ENCODE measurements around the gene LIN37.
A peak's percentile ranks its signal among the peaks of the same experiment; 100 is the strongest.

GRCh38 chr19:35757749-35758608 lies 9.6 kb downstream of the LIN37 start, which contains the start of gene PROSER3:
- TF ChIP-seq EP300 (IDR thresholded peaks at IDR 0.05) (no peak), POLR2A (IDR thresholded peaks at IDR 0.05) (peak; percentile 72 to 83)
